H9 (cell line): ENCODE results near the gene C1QTNF3. TPM values are rescaled to one million over a fixed set of nuclear protein-coding genes. Genes with fewer than 3 reads are reported as not detected.

Experiments
- DNase-seq: peaks from one replicate; pipeline ENCODE4 v3.0.0-alpha.2; 2017
- H2AFZ ChIP-seq: one replicate; pipeline ENCODE4 v1.6.1; 2013; ENCODE audit warnings: mild to moderate bottlenecking, low read length, control low read depth, moderate library complexity
- H2AK5ac ChIP-seq: 2 replicates; pipeline ENCODE4 v1.6.1; 2013; ENCODE audit warnings: low read length, control low read depth, mixed read lengths; ENCODE audit not compliant: insufficient read length
- H2BK120ac ChIP-seq: one replicate; pipeline ENCODE4 v1.6.1; 2013; ENCODE audit warnings: low read depth, mild to moderate bottlenecking, low read length, control low read depth, inconsistent platforms; ENCODE audit not compliant: poor library complexity, severe bottlenecking
- H2BK12ac ChIP-seq: 2 replicates; pipeline ENCODE4 v1.6.1; 2013; ENCODE audit warnings: low read length, control low read depth, mixed read lengths, low read depth; ENCODE audit not compliant: insufficient read length
- H2BK15ac ChIP-seq: 2 replicates; pipeline ENCODE4 v1.6.1; 2013; ENCODE audit warnings: low read depth, low read length, control low read depth
- H2BK20ac ChIP-seq: one replicate; pipeline ENCODE4 v1.6.1; 2013; ENCODE audit warnings: low read depth, mild to moderate bottlenecking, low read length, control low read depth, inconsistent platforms; ENCODE audit not compliant: poor library complexity, severe bottlenecking
- H2BK5ac ChIP-seq: 2 replicates; pipeline ENCODE4 v1.6.1; 2013; ENCODE audit warnings: low read length, control low read depth, mixed read lengths; ENCODE audit not compliant: insufficient read length
- H3K14ac ChIP-seq: 2 replicates; pipeline ENCODE4 v1.6.1; 2013; ENCODE audit warnings: low read length, control low read depth; ENCODE audit not compliant: insufficient read depth
- H3K18ac ChIP-seq: 2 replicates; pipeline ENCODE4 v1.6.1; 2013; ENCODE audit warnings: low read depth, mild to moderate bottlenecking, mixed read lengths, low read length, control low read depth; ENCODE audit not compliant: insufficient read length
- H3K23ac ChIP-seq: 2 replicates; pipeline ENCODE4 v1.6.1; 2013; ENCODE audit warnings: low read length, control low read depth, mixed read lengths, low read depth; ENCODE audit not compliant: insufficient read length
- H3K23me2 ChIP-seq: 2 replicates; pipeline ENCODE4 v1.6.1; 2013; ENCODE audit warnings: low read depth, mild to moderate bottlenecking, mixed read lengths, low read length, control low read depth; ENCODE audit not compliant: insufficient read length, poor library complexity, severe bottlenecking
- H3K27ac ChIP-seq: 2 replicates; pipeline ENCODE4 v1.5.1; 2013; ENCODE audit warnings: low read length, control low read depth, mixed read lengths, low read depth; ENCODE audit not compliant: insufficient read length
- H3K27me3 ChIP-seq: 2 replicates; pipeline ENCODE4 v1.6.1; 2013; ENCODE audit warnings: low read length, control low read depth, inconsistent platforms; ENCODE audit not compliant: insufficient read depth
- H3K4ac ChIP-seq: 2 replicates; pipeline ENCODE4 v1.6.1; 2013; ENCODE audit warnings: low read depth, mild to moderate bottlenecking, control low read depth, inconsistent platforms, low read length, moderate library complexity
- H3K4me1 ChIP-seq: 2 replicates; pipeline ENCODE4 v1.6.1; 2013; ENCODE audit warnings: low read length, control low read depth, inconsistent platforms; ENCODE audit not compliant: insufficient read depth
- H3K4me2 ChIP-seq: 2 replicates; pipeline ENCODE4 v1.6.1; 2013; ENCODE audit warnings: low read length, control low read depth, mixed read lengths; ENCODE audit not compliant: insufficient read length, insufficient read depth
- H3K56ac ChIP-seq: 2 replicates; pipeline ENCODE4 v1.6.1; 2013; ENCODE audit warnings: low read depth, mild to moderate bottlenecking, mixed read lengths, low read length, control low read depth; ENCODE audit not compliant: insufficient read length
- H3K79me1 ChIP-seq: 2 replicates; pipeline ENCODE4 v1.6.1; 2013; ENCODE audit warnings: low read depth, mild to moderate bottlenecking, moderate library complexity, low read length, control low read depth, inconsistent platforms; ENCODE audit not compliant: insufficient read depth, poor library complexity, severe bottlenecking
- H3K79me2 ChIP-seq: 2 replicates; pipeline ENCODE4 v1.6.1; 2013; ENCODE audit warnings: low read length, control low read depth, inconsistent platforms; ENCODE audit not compliant: insufficient read depth
- H3K9ac ChIP-seq: 2 replicates; pipeline ENCODE4 v1.6.1; 2013; ENCODE audit warnings: low read length, control low read depth, mixed read lengths; ENCODE audit not compliant: insufficient read length; ENCODE audit errors: extremely low read depth
- H3K9me3 ChIP-seq: one replicate; pipeline ENCODE4 v1.6.1; 2013; ENCODE audit warnings: low read depth, low read length, inconsistent platforms; ENCODE audit not compliant: control insufficient read depth
- H3T11ph ChIP-seq: one replicate; pipeline ENCODE4 v1.6.1; 2013; ENCODE audit warnings: mild to moderate bottlenecking, low read length, control low read depth, inconsistent platforms
- H4K20me1 ChIP-seq: one replicate; pipeline ENCODE4 v1.6.1; 2013; ENCODE audit not compliant: control insufficient read depth, insufficient read length, insufficient read depth
- H4K5ac ChIP-seq: 2 replicates; pipeline ENCODE4 v1.6.1; 2013; ENCODE audit warnings: low read depth, mild to moderate bottlenecking, mixed read lengths, low read length, control low read depth; ENCODE audit not compliant: insufficient read length
- H4K8ac ChIP-seq: replicated peaks from 2 replicates; pipeline ENCODE4 v1.6.1; 2013; ENCODE audit warnings: low read length, control low read depth, mixed read lengths, low read depth; ENCODE audit not compliant: insufficient read length
- H4K91ac ChIP-seq: 2 replicates; pipeline ENCODE4 v1.6.1; 2013; ENCODE audit warnings: low read depth, mild to moderate bottlenecking, moderate library complexity, mixed read lengths, low read length, control low read depth; ENCODE audit not compliant: insufficient read length
- H3K27ac Mint-ChIP-seq, 3 experiments: 2 replicates in 2 of 3; 3 replicates in 1 of 3; pipeline ENCODE4 v1.8.0; 2020 to 2021; ENCODE audit warnings: mixed read lengths in 3 of 3, mild to moderate bottlenecking in 1 of 3, moderate library complexity in 1 of 3
- H3K27me3 Mint-ChIP-seq: 2 replicates; pipeline ENCODE4 v1.8.0; 2021; ENCODE audit warnings: low read depth, mild to moderate bottlenecking, moderate library complexity, mixed read lengths
- H3K36me3 Mint-ChIP-seq, 3 experiments: 2 replicates in 2 of 3; 3 replicates in 1 of 3; pipeline ENCODE4 v1.8.0; 2020 to 2021; ENCODE audit warnings: low read depth in 3 of 3, mixed read lengths in 3 of 3; ENCODE audit not compliant: insufficient read depth in 1 of 3
- H3K4me1 Mint-ChIP-seq, 2 experiments: 2 replicates each; pipeline ENCODE4 v1.8.0; 2020; ENCODE audit warnings: mixed read lengths in 2 of 2
- H3K4me3 Mint-ChIP-seq, 2 experiments: 2 replicates in 1 of 2; 3 replicates in 1 of 2; pipeline ENCODE4 v1.8.0; 2020 to 2021; ENCODE audit warnings: mild to moderate bottlenecking in 2 of 2, mixed read lengths in 2 of 2, moderate library complexity in 1 of 2
- H3K9me3 Mint-ChIP-seq, 2 experiments: 2 replicates in 1 of 2; 3 replicates in 1 of 2; pipeline ENCODE4 v1.8.0; 2020; ENCODE audit warnings: mild to moderate bottlenecking in 2 of 2, mixed read lengths in 2 of 2, moderate library complexity in 1 of 2
- CTCF ChIP-seq: fragments of 200-600 bp; sonication (generic); conservative IDR thresholded peaks from 3 replicates; pipeline ENCODE4 v1.8.0; 2021; ENCODE audit warnings: antibody characterized with exemption, mild to moderate bottlenecking
- WGBS: extraction: QIAGEN DNeasy Blood & Tissue Kit; methylation state at CpG from one replicate; pipeline ENCODE4 v1.1.7; 2013; ENCODE audit warnings: missing lambda C conversion rate, low lambda C conversion rate, mixed read lengths; ENCODE audit not compliant: insufficient read length; ENCODE audit errors: extremely low coverage; 5-methylcytosine and 5-hydroxymethylcytosine counted together
- total RNA-seq: library from RNA; stranded (reverse); gene quantifications from 2 replicates; pipeline ENCODE4 v1.2.1, GENCODE V29; 2021

Gene C1QTNF3
- total RNA-seq, 1 experiment from 2014 or later = 1.1 TPM

- Histone ChIP-seq H4K91ac (no peak overlapping the region), H3K27me3 (no peaks in the 10 kb centered on the region), H2BK12ac (no peak overlapping the region), H3K79me2 (no peaks in the 10 kb centered on the region), H3K9ac (no peak overlapping the region), H4K8ac (no peak overlapping the region), H2BK120ac (no peak overlapping the region), H2BK15ac (no peak overlapping the region), H3K23ac (no peak overlapping the region), H3K79me1 (no peaks in the 10 kb centered on the region), H3K18ac (no peak overlapping the region), H3K14ac (no peak overlapping the region), H3K23me2 (no peaks in the 10 kb centered on the region), H3K56ac (no peak overlapping the region), H3K4me2 (no peak overlapping the region), H3T11ph (no peak overlapping the region), H3K4me1 (no peaks in the 10 kb centered on the region), H2AFZ (no peak overlapping the region), H4K5ac (no peak overlapping the region), H3K4ac (no peak overlapping the region), H3K27ac (no peak overlapping the region), H3K9me3 (no peaks in the 10 kb centered on the region), H4K20me1 (no peaks in the 10 kb centered on the region), H2AK5ac (no peak overlapping the region), H2BK20ac (no peak overlapping the region), H2BK5ac (no peak overlapping the region)
- Mint-ChIP-seq H3K36me3 (peaks cover 0 to 11% (median 0%) of the 10 kb centered on the region in 3 experiments; a peak in 1 of 7 replicates), H3K9me3 (no peaks in the 10 kb centered on the region), H3K27me3 (no peaks in the 10 kb centered on the region), H3K4me1 (no peaks in the 10 kb centered on the region), H3K4me3 (no peak overlapping the region), H3K27ac (peak overlapping the region in 1 of 3 experiments; percentile 56; a peak in 1 of 7 replicates)
- WGBS = no CpG with 5 or more reads among the region's 5 CpGs
- no peak for TF ChIP-seq CTCF
- no peak for DNase-seq
Measured at GRCh38 chr5:34053571-34054399, 10.8 kb upstream of the C1QTNF3 start.
